HG02870 (cell line): ENCODE results near the gene IGIP.
"Not testable (repeated sequence)": the region's sequence is repeated elsewhere in the genome, so short reads cannot be mapped to it uniquely, and the experiment has no call there.

Source experiments
- ATAC-seq: cut with Tn5 transposase; IDR thresholded peaks from one replicate; pipeline ENCODE4 v1.9.1; 2021; ENCODE audit warnings: mild to moderate bottlenecking, moderate library complexity; ENCODE audit not compliant: unreplicated experiment

IGIP gene

GRCh38 chr5:140140435-140140834 lies 14.7 kb downstream of the IGIP start:
- ATAC-seq: no peak

DNA sequence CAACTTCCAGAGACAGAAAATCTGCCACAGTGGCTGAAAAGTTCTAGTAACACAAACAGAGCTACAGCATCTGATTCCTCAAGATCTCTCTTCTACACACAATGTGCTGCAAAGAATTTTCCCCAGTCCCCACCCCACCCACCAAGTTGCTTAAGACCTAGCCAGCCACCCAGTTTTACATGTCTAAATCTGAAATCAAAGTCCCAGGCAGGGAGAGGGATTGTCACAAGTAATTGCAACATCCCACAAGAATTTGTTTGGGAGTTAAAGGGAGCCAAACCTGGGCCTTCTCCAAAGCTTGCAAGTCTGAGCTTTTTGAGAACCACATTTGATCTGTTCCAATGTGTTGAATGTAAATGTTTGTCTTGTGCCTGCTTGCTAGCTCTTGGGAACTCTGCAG lies 15.5 kb downstream of the IGIP start:
- ATAC-seq: no peak

GRCh38 chr5:140142246-140142645 lies 16.5 kb downstream of the IGIP start:
- ATAC-seq: no peak

DNA sequence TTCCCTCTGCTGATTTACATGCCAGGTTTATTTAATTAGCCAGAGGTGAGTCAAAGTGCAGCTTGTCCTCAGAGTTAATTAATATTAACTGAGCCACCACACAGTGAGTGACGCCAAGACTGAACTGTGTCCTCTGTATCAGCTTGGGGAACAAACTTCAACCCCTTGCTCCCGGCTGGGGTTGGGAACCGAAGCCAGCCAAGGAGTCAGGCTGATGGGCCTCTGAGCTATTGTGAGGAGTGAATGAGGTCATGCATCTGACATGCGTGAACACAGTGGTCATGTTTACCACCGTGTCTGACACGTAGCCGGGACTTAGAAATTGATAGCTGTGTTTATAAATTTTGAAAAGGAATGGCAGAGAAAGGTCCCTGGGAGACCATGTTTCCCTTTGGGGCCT lies 17.1 kb downstream of the IGIP start:
- no peak for ATAC-seq

- peak; percentile 7 for ATAC-seq
Observed at GRCh38 chr5:140143521-140144258, 18.0 kb downstream of the IGIP start.

DNA sequence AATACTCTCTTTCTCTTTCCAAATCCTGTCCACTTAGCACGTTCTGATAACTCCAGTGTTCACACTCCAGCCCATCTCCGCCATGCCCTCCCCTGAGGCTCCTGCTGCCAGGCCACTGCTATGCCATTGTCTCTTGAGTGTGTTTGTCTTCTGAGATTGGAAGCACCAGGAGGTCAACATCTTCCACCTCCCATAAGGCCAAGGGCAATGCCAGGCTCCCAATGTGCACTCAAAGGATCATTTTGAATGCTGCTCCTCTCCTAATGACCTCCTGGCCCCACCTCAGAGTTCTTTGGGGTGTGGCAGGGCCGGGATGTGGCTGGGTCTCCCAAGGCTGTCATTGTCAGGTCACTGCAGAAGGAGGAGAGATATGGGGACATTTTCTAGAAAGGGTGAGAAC lies 19.5 kb downstream of the IGIP start:
- no peak for ATAC-seq

GRCh38 chr5:140145818-140146522 lies 20.2 kb downstream of the IGIP start:
- peak; percentile 40 for ATAC-seq

DNA sequence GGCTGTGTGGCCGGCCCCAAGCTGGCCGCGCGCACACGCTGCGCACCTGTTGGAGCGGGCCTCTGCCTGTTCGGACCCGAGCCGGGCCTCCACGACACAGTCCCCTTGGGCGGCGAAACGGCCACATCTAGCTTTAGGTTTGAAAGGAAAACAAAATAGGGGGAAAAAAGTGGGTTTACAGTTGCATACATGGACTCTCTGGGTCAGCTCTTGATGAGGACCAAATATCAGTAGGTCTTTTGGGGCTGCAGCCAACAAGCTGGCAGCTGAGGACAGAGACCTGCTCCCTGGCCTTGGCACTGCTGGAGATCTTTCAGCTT lies 20.7 kb downstream of the IGIP start:
- no peak for ATAC-seq

DNA sequence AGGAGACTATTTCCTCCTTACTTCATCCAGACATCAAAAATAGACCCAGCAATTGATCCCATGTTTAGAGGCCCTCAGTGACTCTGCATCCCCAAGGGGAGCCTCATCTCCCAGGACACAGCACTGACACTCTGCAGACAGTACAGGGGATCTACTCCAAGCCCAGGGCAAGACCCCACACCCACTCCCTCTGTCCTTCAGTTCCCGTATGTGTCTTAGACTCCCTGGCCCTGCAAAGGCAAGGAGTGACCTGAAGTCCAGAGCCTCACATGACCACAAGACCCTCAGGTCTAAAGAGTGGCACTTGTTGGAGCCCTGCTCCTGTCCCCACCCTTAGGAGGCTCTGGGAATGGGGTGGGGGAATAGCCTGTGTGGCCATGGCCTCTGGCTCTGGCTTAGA lies 21.7 kb downstream of the IGIP start:
- no peak for ATAC-seq

DNA sequence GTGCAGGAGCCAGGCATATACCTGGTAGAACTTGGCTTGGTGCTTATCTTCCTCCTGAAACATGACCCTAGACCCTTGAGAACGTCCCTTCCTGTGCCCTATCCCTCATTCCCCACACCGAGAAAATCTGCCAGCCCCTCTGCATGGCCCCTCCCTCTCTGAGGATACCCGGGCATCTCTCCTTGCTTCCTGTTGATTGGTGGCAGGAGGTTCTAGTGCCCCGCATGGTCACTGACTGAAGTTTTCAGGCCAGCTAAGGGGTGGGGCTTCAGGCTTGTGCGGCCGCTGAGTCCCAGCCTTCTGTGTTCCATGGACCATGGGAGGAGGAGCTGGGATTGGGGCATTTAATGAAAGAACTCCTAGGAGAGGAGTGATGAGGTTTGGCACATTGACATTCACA lies 22.8 kb downstream of the IGIP start:
- no peak for ATAC-seq

GRCh38 chr5:140150201-140150600 lies 24.5 kb downstream of the IGIP start:
- no peak for ATAC-seq

DNA sequence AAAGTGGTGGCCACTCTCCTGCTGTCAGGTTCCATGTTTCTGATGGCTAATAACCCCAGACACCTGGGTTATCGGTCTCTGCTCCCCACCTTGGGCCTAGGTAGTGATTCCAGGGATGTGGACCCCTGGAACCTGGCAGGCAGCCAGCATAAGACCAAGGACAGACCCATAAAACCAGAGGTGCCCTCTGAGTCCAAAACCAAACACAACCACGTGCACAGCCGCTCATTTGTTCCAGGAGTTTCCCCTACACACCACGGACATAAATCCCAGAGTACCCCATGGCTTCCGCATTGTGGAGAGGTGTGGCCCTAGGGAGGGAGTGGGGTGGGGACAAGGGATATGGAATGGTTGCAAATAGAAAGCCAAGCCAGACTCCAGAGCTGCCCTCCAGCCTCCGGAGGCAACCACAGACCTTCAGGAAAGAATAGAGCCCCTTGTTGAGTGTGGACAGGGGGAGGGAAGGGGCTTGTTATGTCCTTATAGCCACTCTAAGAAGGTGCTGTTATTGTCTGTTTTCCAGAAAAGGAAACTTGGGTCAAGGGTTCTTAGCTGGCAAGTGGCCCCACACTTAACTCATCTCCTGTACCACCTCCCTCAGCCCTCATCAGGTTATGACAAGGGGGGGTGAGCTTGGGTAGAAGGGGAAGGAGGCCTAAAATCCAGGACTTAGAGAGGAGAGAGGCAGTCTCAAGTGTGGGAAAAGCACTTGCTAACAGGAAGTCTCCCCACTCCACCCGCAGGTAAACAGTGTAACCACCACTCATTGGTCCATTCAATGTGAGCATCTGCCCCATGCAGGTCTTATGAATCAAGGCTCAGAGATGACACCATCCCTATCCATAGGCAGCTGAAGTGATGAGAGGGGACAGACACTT lies 25.6 kb downstream of the IGIP start:
- no peak for ATAC-seq

DNA sequence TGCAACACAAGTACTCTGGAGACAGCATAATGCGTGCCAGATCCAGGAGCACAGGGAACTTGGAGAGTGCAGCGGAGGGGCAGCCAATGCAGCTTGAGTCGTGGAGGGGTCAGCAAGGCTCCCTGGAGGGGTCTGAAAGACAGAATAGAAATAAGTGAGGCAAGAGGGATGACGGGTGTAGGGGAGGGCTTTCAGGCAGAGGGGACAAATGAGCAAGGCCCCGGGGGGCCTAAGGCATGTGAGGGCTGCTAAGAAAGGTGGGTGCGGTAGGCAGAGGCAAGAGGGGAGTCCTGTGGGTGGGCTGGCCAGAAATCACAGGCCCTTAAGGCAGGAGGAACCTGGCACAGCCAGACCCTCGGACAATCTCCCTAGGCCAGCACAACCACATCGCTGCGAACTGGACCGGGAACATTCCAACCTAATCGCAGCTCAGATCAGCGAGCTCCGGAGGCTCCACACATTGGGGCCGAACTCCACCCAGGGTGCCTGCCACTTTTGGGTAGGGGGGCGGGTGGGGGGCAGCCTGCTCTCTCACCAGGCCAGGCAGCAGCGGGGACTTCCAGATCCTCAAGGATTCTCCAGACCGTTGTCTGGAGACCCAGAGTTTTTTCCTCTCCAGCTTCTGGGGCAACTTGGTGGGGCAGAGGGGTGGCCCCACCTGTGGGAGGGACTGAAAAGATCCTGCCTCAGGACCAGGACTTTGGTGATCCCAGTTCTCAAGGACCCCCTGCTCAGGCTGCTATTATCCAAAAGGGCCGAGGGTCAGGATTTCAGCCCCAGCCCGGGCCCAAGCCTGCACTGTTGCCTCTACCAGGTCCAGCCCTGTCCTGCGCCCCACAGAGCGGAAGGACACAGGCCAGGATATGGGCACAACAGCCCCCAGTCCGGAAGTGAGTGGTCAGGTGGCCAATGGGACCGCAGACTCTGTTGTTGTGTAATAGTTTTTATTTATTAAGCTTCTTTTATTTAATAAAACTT lies 26.6 kb downstream of the IGIP start:
- ATAC-seq: no peak

- no peak for ATAC-seq
Observed at GRCh38 chr5:140153255-140153654, 27.5 kb downstream of the IGIP start.

DNA sequence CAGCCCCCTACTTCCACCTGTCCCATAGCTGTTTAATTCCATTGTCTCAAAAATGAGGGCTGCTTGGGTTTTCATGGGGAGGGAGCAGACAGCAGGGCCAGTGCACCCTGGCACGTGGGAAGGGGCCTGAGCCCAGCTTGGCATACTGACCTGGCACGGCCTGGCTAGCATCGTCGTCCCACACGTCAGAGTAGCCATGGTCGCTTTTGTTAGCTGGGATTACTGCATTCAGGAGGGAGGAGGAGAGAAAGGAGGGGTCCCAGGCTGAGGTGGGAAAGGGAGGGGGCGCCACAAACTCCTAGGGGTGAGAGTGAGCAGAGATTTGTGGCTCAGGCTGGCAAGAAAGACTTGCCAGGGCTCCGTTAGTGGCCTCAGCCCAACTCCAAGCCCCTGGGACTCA lies 28.2 kb downstream of the IGIP start:
- no peak for ATAC-seq

DNA sequence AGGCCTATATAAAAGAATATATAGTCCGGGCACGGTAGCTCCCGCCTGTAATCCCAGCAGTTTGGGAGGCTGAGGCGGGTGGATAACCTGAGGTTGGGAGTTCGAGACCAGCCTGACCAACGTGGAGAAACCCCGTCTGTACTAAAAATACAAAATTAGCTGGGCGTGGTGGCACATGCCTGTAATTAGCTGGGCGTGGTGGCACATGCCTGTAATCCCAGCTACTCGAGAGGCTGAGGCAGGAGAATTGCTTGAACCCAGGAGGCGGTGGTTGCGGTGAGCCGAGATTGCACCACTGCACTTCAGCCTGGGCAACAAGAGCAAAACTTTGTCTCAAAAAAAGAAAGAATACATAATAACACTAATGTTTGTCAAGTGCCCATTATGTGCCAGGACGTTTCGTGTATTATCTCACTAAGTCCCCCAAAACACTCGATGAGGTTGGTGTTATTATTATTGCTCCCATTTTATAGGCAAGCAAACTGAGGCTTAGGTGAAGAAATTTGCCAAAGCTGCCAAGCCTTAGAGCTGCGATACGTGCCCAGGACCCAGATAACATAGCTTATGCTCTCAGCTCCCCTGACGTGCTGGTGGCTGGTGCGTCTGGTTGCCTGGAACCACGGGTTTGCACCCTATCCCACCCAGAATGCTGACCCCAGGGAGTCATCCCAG lies 29.1 kb downstream of the IGIP start:
- ATAC-seq: not testable (repeated sequence)

GRCh38 chr5:140157032-140157781 lies 31.5 kb downstream of the IGIP start:
- ATAC-seq: peak; percentile 86

DNA sequence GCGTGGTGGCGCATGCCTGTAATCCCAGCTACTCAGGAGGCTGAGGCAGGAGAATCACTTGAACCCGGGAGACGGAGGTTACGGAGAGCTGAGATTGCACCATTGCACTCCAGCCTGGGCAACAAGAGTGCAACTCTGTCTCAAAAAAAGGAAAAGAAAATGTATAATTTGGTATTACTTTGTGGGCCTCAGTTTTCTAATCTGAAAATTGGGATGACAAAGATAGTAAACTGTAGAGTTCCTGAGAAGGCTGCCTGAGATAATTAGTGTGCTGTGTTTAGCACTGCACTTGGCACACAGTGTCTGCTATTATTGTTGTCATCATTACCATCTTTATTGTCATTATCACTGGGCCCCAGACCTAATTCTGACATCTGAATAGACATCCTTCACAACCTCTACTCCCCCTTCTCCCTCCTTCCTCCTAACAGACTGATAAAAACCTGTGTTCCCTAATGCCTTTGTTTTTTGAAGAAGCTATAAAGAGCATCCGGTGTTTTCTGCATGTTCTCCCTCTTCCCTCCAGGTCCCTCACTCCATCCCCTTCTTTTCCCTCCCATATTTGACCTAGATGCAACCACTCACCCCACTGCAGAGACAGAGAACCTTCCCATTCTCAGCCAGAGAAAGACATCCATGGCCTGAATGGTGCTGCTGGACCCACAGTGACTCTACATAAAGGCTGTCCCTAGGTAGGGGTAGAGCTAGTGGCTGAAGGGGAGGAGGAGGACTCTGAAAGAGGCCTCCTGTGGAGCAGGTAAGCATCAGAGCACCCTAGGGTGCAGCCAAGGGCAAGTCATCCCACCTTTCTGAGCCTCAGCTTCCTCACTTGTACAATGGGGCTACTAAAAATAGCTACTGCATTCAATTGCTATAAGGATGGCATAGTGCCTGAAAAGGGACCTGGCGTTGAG lies 33.5 kb downstream of the IGIP start:
- ATAC-seq: no peak
